KMS-11 (cell line): ENCODE results near the gene DLK1.

Experiments
- H2AFZ ChIP-seq: fragments of 200-600 bp; sonication (generic); 2 replicates; pipeline ENCODE4 v1.6.1; 2016; ENCODE audit warnings: antibody characterized with exemption, mixed run types, low read depth
- H3K27ac ChIP-seq: fragments of 200-600 bp; sonication (generic); 2 replicates; pipeline ENCODE4 v1.6.1; 2016; ENCODE audit warnings: mild to moderate bottlenecking, mixed run types
- H3K27me3 ChIP-seq: fragments of 200-600 bp; sonication (generic); 2 replicates; pipeline ENCODE4 v1.6.1; 2017; ENCODE audit warnings: mild to moderate bottlenecking, low read depth, mixed run types, moderate library complexity; ENCODE audit not compliant: insufficient read depth
- H3K36me3 ChIP-seq: fragments of 200-600 bp; sonication (generic); 2 replicates; pipeline ENCODE4 v1.6.1; 2017; ENCODE audit warnings: mild to moderate bottlenecking, mixed run types; ENCODE audit not compliant: insufficient read depth
- H3K4me1 ChIP-seq: fragments of 200-600 bp; sonication (generic); 2 replicates; pipeline ENCODE4 v1.6.1; 2016; ENCODE audit warnings: mild to moderate bottlenecking, low read depth, mixed run types; ENCODE audit not compliant: poor library complexity, severe bottlenecking
- H3K4me2 ChIP-seq: fragments of 200-600 bp; sonication (generic); 2 replicates; pipeline ENCODE4 v1.7.0; 2016; ENCODE audit warnings: mild to moderate bottlenecking, mixed run types
- H3K4me3 ChIP-seq: fragments of 200-600 bp; sonication (generic); IDR thresholded peaks from 2 replicates; pipeline ENCODE4 v1.6.1; 2017; ENCODE audit warnings: low read depth, low read length, mixed read lengths; ENCODE audit not compliant: insufficient read depth
- H3K79me2 ChIP-seq: fragments of 200-600 bp; sonication (generic); 2 replicates; pipeline ENCODE4 v1.6.1; 2016; ENCODE audit warnings: low read depth, mixed run types; ENCODE audit not compliant: insufficient read depth
- H3K9ac ChIP-seq: fragments of 200-600 bp; sonication (generic); 2 replicates; pipeline ENCODE4 v1.6.1; 2016; ENCODE audit warnings: mild to moderate bottlenecking, mixed run types
- H4K20me1 ChIP-seq: fragments of 200-600 bp; sonication (generic); 2 replicates; pipeline ENCODE4 v1.6.1; 2016; ENCODE audit warnings: mild to moderate bottlenecking, mixed run types; ENCODE audit not compliant: insufficient read depth
- CTCF ChIP-seq: fragments of 200-600 bp; sonication (generic); conservative IDR thresholded peaks from 2 replicates; pipeline ENCODE4 v1.6.1; 2017; ENCODE audit warnings: low read depth, mild to moderate bottlenecking, antibody characterized with exemption, low read length, moderate library complexity, mixed read lengths

DLK1 gene

GRCh38 chr14:100741966-100742365 lies 15.3 kb downstream of the DLK1 start:
- Histone ChIP-seq H3K9ac (no peak overlapping the region), H3K27ac (no peak overlapping the region), H3K36me3 (no peaks in the 10 kb centered on the region), H3K79me2 (no peaks in the 10 kb centered on the region), H2AFZ (no peak overlapping the region), H3K4me3 (no peak overlapping the region), H3K4me1 (no peaks in the 10 kb centered on the region), H4K20me1 (no peaks in the 10 kb centered on the region), H3K4me2 (no peak overlapping the region), H3K27me3 (peaks cover 4% of the 10 kb centered on the region; the same call in 1 of the 2 replicates)
- no peak for TF ChIP-seq CTCF

GRCh38 chr14:100746326-100746725 lies 19.6 kb downstream of the DLK1 start:
- Histone ChIP-seq H3K4me2 (no peak overlapping the region), H3K27ac (no peak overlapping the region), H2AFZ (no peak overlapping the region), H3K9ac (no peak overlapping the region), H3K27me3 (no peaks in the 10 kb centered on the region; the same call in 1 of the 2 replicates), H3K4me3 (no peak overlapping the region), H3K4me1 (no peaks in the 10 kb centered on the region), H3K79me2 (no peaks in the 10 kb centered on the region), H3K36me3 (no peaks in the 10 kb centered on the region), H4K20me1 (no peaks in the 10 kb centered on the region)
- no peak for TF ChIP-seq CTCF

GRCh38 chr14:100747021-100747586 lies 20.4 kb downstream of the DLK1 start:
- H3K9ac ChIP-seq, result no peak overlapping the region
- no peaks in the 10 kb centered on the region for H3K36me3 ChIP-seq
- H3K4me3 ChIP-seq, result no peak overlapping the region
- no peak overlapping the region for H3K27ac ChIP-seq
- no peaks in the 10 kb centered on the region for H3K79me2 ChIP-seq
- H2AFZ ChIP-seq, result no peak overlapping the region
- no peak for TF ChIP-seq CTCF
- H3K4me1 ChIP-seq, result no peaks in the 10 kb centered on the region
- no peaks in the 10 kb centered on the region for H4K20me1 ChIP-seq
- no peak overlapping the region for H3K4me2 ChIP-seq
- no peaks in the 10 kb centered on the region; the same call in 1 of the 2 replicates for H3K27me3 ChIP-seq

- H3K79me2 ChIP-seq, result no peaks in the 10 kb centered on the region
- no peaks in the 10 kb centered on the region for H4K20me1 ChIP-seq
- H3K27me3 ChIP-seq, result no peaks in the 10 kb centered on the region; the same call in 1 of the 2 replicates
- H3K36me3 ChIP-seq, result no peaks in the 10 kb centered on the region
- no peak overlapping the region for H3K4me2 ChIP-seq
- no peak overlapping the region for H3K27ac ChIP-seq
- no peaks in the 10 kb centered on the region for H3K4me1 ChIP-seq
- no peak overlapping the region for H3K4me3 ChIP-seq
- no peak for TF ChIP-seq CTCF
- no peak overlapping the region for H2AFZ ChIP-seq
- H3K9ac ChIP-seq, result no peak overlapping the region
These were observed 21.0 kb downstream of the DLK1 start for GRCh38 chr14:100747736-100748135.
